ENCODE data around the gene THSD7B.

- TF ChIP-seq, protein P1, sequence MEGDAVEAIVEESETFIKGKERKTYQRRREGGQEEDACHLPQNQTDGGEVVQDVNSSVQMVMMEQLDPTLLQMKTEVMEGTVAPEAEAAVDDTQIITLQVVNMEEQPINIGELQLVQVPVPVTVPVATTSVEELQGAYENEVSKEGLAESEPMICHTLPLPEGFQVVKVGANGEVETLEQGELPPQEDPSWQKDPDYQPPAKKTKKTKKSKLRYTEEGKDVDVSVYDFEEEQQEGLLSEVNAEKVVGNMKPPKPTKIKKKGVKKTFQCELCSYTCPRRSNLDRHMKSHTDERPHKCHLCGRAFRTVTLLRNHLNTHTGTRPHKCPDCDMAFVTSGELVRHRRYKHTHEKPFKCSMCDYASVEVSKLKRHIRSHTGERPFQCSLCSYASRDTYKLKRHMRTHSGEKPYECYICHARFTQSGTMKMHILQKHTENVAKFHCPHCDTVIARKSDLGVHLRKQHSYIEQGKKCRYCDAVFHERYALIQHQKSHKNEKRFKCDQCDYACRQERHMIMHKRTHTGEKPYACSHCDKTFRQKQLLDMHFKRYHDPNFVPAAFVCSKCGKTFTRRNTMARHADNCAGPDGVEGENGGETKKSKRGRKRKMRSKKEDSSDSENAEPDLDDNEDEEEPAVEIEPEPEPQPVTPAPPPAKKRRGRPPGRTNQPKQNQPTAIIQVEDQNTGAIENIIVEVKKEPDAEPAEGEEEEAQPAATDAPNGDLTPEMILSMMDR (conservative IDR thresholded peaks at IDR 0.05; ENCODE audit: low read length), result no peak
- TF ChIP-seq EZH2phosphoT487 (IDR thresholded peaks at IDR 0.05; ENCODE audit: borderline replicate concordance), result no peak
Observed at GRCh38 chr2:137696916-137697315, 931.6 kb downstream of the THSD7B start.

All from Loucy (cell line).